ENCODE data around the gene MEIS1. TPM values are rescaled to one million over a fixed set of nuclear protein-coding genes. Genes with fewer than 3 reads are reported as not detected.

The MEIS1 gene
- total and polyA plus RNA-seq, 2 donors (not counting 1 experiment from before 2014, with no cell fraction given), result 0.03 TPM; not detected in 1

GRCh38 chr2:66387016-66387753 is 47.7 kb upstream of the MEIS1 start:
- no peak for DNase-seq
- no peak for ATAC-seq (ENCODE audit: low read depth)
- Mint-ChIP-seq H3K27ac (no peak overlapping the region), H3K27me3 (peaks cover 6% of the 10 kb centered on the region), H3K4me1 (no peaks in the 10 kb centered on the region), H3K4me3 (no peak overlapping the region), H3K9me3 (ENCODE audit: insufficient read depth) (no peaks in the 10 kb centered on the region)
- Histone ChIP-seq H3K79me2 (ENCODE audit: control insufficient read depth, insufficient read depth, low read length) (no peaks in the 10 kb centered on the region), H3K9me3 (ENCODE audit: control extremely low read depth in 1 of 3, control insufficient read depth in 2 of 3, insufficient read depth in 1 of 3, low read length in 2 of 3) (no peaks in the 10 kb centered on the region), H4K20me1 (ENCODE audit: control insufficient read depth, insufficient read depth, low read length, poor library complexity, severe bottlenecking) (no peaks in the 10 kb centered on the region), H3K27ac (ENCODE audit: low read length in 2 of 2) (no peak overlapping the region), H2AFZ (ENCODE audit: insufficient read depth, low read depth, low read length, poor library complexity, severe bottlenecking) (no peak overlapping the region), H3K4me2 (replicated peaks; ENCODE audit: low read depth, low read length, poor library complexity, severe bottlenecking) (no peak overlapping the region), H3K4me3 (ENCODE audit: control extremely low read depth in 1 of 5, extremely low read depth in 1 of 5, insufficient read depth in 1 of 5, low read depth in 2 of 5, low read length in 4 of 5) (no peak overlapping the region), H3K27me3 (replicated peaks in 1 of 4; ENCODE audit: control extremely low read depth in 1 of 4, control insufficient read depth in 3 of 4, insufficient read depth in 4 of 4, low read length in 3 of 4) (peaks cover 0 to 3% (median 0%) of the 10 kb centered on the region in 4 experiments), H3K9ac (ENCODE audit: low read length) (no peak overlapping the region), H3K4me1 (ENCODE audit: control insufficient read depth in 2 of 2, insufficient read depth in 2 of 2, low read length in 2 of 2) (no peaks in the 10 kb centered on the region), H3K36me3 (replicated peaks in 1 of 2; ENCODE audit: control extremely low read depth in 1 of 2, control insufficient read depth in 1 of 2, extremely low read depth in 1 of 2, insufficient read depth in 2 of 2, low read length in 1 of 2) (no peaks in the 10 kb centered on the region)
- intact Hi-C loops (cut with micrococcal nuclease), result no loop called here
- TF ChIP-seq EZH2 (IDR thresholded peaks at IDR 0.05; ENCODE audit: borderline replicate concordance, insufficient read depth, low read depth, low read length, poor library complexity, severe bottlenecking), result no peak
- TF ChIP-seq, protein P1, sequence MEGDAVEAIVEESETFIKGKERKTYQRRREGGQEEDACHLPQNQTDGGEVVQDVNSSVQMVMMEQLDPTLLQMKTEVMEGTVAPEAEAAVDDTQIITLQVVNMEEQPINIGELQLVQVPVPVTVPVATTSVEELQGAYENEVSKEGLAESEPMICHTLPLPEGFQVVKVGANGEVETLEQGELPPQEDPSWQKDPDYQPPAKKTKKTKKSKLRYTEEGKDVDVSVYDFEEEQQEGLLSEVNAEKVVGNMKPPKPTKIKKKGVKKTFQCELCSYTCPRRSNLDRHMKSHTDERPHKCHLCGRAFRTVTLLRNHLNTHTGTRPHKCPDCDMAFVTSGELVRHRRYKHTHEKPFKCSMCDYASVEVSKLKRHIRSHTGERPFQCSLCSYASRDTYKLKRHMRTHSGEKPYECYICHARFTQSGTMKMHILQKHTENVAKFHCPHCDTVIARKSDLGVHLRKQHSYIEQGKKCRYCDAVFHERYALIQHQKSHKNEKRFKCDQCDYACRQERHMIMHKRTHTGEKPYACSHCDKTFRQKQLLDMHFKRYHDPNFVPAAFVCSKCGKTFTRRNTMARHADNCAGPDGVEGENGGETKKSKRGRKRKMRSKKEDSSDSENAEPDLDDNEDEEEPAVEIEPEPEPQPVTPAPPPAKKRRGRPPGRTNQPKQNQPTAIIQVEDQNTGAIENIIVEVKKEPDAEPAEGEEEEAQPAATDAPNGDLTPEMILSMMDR (IDR thresholded peaks at IDR 0.05), result no peak
- 89% methylated on average over 5 of the region's 9 CpGs for WGBS (ENCODE audit: insufficient coverage)
- ChIA-PET POLR2A (no interaction called here), CTCF (no interaction called here)

DNA sequence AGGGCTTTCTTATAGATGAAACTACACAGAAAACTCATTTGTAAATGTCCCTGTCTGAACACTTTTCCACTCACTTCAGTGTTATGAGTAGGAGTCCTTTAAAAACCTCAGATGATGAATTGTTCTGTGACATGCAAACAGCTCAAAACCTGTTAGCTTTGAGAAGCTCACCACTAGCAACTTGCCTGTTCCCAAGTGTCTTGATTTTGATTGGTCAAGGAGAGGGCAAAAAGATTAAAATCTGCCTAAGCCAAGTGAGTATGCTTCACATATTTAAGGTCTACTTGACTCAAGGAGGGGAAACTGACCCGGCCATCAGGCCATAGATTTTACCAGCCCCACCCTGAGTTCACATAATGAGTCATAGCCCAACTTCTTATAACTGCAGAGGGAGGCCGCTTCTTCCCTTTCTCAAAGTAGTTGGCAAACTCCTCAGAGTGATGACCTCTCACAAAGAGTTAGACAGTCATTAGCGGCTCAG is 45.2 kb upstream of the MEIS1 start:
- no peak for DNase-seq
- H3K4me2 ChIP-seq (replicated peaks; ENCODE audit: low read depth, low read length, poor library complexity, severe bottlenecking), result no peak overlapping the region
- H2AFZ ChIP-seq (ENCODE audit: insufficient read depth, low read depth, low read length, poor library complexity, severe bottlenecking), result no peak overlapping the region
- no peak for ATAC-seq (ENCODE audit: low read depth)
- no peaks in the 10 kb centered on the region for H3K9me3 ChIP-seq (ENCODE audit: control extremely low read depth in 1 of 3, control insufficient read depth in 2 of 3, insufficient read depth in 1 of 3, low read length in 2 of 3)
- no peak overlapping the region for H3K4me3 Mint-ChIP-seq
- 60% methylated on average over 1 of the region's 3 CpGs for WGBS (ENCODE audit: insufficient coverage)
- no peaks in the 10 kb centered on the region for H4K20me1 ChIP-seq (ENCODE audit: control insufficient read depth, insufficient read depth, low read length, poor library complexity, severe bottlenecking)
- H3K9me3 Mint-ChIP-seq (ENCODE audit: insufficient read depth), result no peaks in the 10 kb centered on the region
- H3K27ac Mint-ChIP-seq, result no peak overlapping the region
- peaks cover 0 to 3% (median 0%) of the 10 kb centered on the region in 4 experiments for H3K27me3 ChIP-seq (replicated peaks in 1 of 4; ENCODE audit: control extremely low read depth in 1 of 4, control insufficient read depth in 3 of 4, insufficient read depth in 4 of 4, low read length in 3 of 4)
- TF ChIP-seq, protein P1 (IDR thresholded peaks at IDR 0.05), result no peak
- TF ChIP-seq EZH2 (IDR thresholded peaks at IDR 0.05; ENCODE audit: borderline replicate concordance, insufficient read depth, low read depth, low read length, poor library complexity, severe bottlenecking), result no peak
- H3K4me1 ChIP-seq (ENCODE audit: control insufficient read depth in 2 of 2, insufficient read depth in 2 of 2, low read length in 2 of 2), result no peaks in the 10 kb centered on the region
- ChIA-PET POLR2A (no interaction called here), CTCF (no interaction called here)
- no peaks in the 10 kb centered on the region for H3K36me3 ChIP-seq (replicated peaks in 1 of 2; ENCODE audit: control extremely low read depth in 1 of 2, control insufficient read depth in 1 of 2, extremely low read depth in 1 of 2, insufficient read depth in 2 of 2, low read length in 1 of 2)
- H3K4me3 ChIP-seq (ENCODE audit: control extremely low read depth in 1 of 5, extremely low read depth in 1 of 5, insufficient read depth in 1 of 5, low read depth in 2 of 5, low read length in 4 of 5), result no peak overlapping the region
- no peak overlapping the region for H3K27ac ChIP-seq (ENCODE audit: low read length in 2 of 2)
- peaks cover 6% of the 10 kb centered on the region for H3K27me3 Mint-ChIP-seq
- H3K79me2 ChIP-seq (ENCODE audit: control insufficient read depth, insufficient read depth, low read length), result no peaks in the 10 kb centered on the region
- no peak overlapping the region for H3K9ac ChIP-seq (ENCODE audit: low read length)
- intact Hi-C loops (cut with micrococcal nuclease), result no loop called here
- H3K4me1 Mint-ChIP-seq, result no peaks in the 10 kb centered on the region

Data from B cell (primary cell).